Hepatocyte (in vitro differentiated cells): Measurements from ENCODE around the gene FAM120B. TPM values are rescaled to one million over a fixed set of nuclear protein-coding genes. Genes with fewer than 3 reads are reported as not detected.
A peak's percentile ranks its signal among the peaks of the same experiment; 100 is the strongest.

Source experiments
- DNase-seq: peaks from one replicate; pipeline ENCODE4 v3.0.0-alpha.2; 2016; ENCODE audit warnings: low spot score
- H2AFZ ChIP-seq: fragments of 200-600 bp; sonication (generic); 2 replicates; pipeline ENCODE4 v1.6.0; 2016; ENCODE audit warnings: antibody characterized with exemption, mild to moderate bottlenecking
- H3K27ac ChIP-seq: fragments of 200-600 bp; sonication (generic); 2 replicates; pipeline ENCODE4 v1.5.1; 2016; ENCODE audit warnings: mild to moderate bottlenecking
- H3K27me3 ChIP-seq: fragments of 200-600 bp; sonication (generic); 2 replicates; pipeline ENCODE4 v1.6.1; 2016
- H3K36me3 ChIP-seq: fragments of 200-600 bp; sonication (generic); replicated peaks from 2 replicates; pipeline ENCODE4 v1.5.1; 2016; ENCODE audit warnings: low read depth; ENCODE audit not compliant: insufficient read depth
- H3K4me1 ChIP-seq: fragments of 200-600 bp; sonication (generic); 2 replicates; pipeline ENCODE4 v1.5.1; 2016; ENCODE audit warnings: mild to moderate bottlenecking, moderate library complexity; ENCODE audit not compliant: insufficient read depth
- H3K4me2 ChIP-seq: fragments of 200-600 bp; sonication (generic); 2 replicates; pipeline ENCODE4 v1.6.0; 2016
- H3K4me3 ChIP-seq: fragments of 200-600 bp; sonication (generic); 2 replicates; pipeline ENCODE4 v1.5.1; 2016; ENCODE audit warnings: mild to moderate bottlenecking
- H3K79me2 ChIP-seq: fragments of 200-600 bp; sonication (generic); 2 replicates; pipeline ENCODE4 v1.6.0; 2017; ENCODE audit warnings: mild to moderate bottlenecking
- H3K9me2 ChIP-seq: fragments of 200-600 bp; sonication (generic); replicated peaks from 2 replicates; pipeline ENCODE4 v1.6.0; 2017; ENCODE audit warnings: mild to moderate bottlenecking; ENCODE audit not compliant: insufficient read depth
- H3K9me3 ChIP-seq: fragments of 200-600 bp; sonication (generic); 2 replicates; pipeline ENCODE4 v1.5.1; 2016; ENCODE audit warnings: low read depth, mild to moderate bottlenecking
- H4K20me1 ChIP-seq: fragments of 200-600 bp; sonication (generic); 2 replicates; pipeline ENCODE4 v1.6.0; 2016; ENCODE audit warnings: mild to moderate bottlenecking; ENCODE audit not compliant: insufficient read depth, poor library complexity, severe bottlenecking
- CTCF ChIP-seq: fragments of 200-600 bp; sonication (generic); IDR thresholded peaks from 2 replicates; pipeline ENCODE4 v1.5.1; 2016; ENCODE audit warnings: antibody characterized with exemption, mild to moderate bottlenecking; ENCODE audit not compliant: poor library complexity
- EZH2 ChIP-seq: fragments of 200-600 bp; sonication (generic); IDR thresholded peaks from 2 replicates; pipeline ENCODE4 v1.6.1; 2016; ENCODE audit warnings: antibody characterized with exemption, mild to moderate bottlenecking, borderline replicate concordance
- EZH2phosphoT487 ChIP-seq: fragments of 200-600 bp; sonication (generic); IDR thresholded peaks from one replicate; pipeline ENCODE4 v1.6.1; 2018; ENCODE audit warnings: antibody characterized with exemption, mild to moderate bottlenecking, low read depth, moderate library complexity; ENCODE audit not compliant: unreplicated experiment, severe bottlenecking
- WGBS: methylation state at CpG from one replicate; pipeline ENCODE4 v1.1.6; 2016; ENCODE audit warnings: low lambda C conversion rate; ENCODE audit errors: missing lambda C conversion rate; 5-methylcytosine and 5-hydroxymethylcytosine counted together
- polyA plus RNA-seq: library from polyadenylated mRNA; unstranded; fragments of >200 nt; fragmentation: Nextera tagmentation; extraction: Ambion mirVana; gene quantifications from 2 replicates; pipeline ENCODE4 v1.2.1, GENCODE V29; 2016
- total RNA-seq: library from RNA; depleted of rRNA; stranded (reverse); fragments of >200 nt; gene quantifications from 2 replicates; pipeline ENCODE4 v1.2.3, GENCODE V29; 2014

Gene FAM120B
- total and polyA plus RNA-seq, 2 experiments from 2014 or later = 16.0 to 25.8 TPM

DNA sequence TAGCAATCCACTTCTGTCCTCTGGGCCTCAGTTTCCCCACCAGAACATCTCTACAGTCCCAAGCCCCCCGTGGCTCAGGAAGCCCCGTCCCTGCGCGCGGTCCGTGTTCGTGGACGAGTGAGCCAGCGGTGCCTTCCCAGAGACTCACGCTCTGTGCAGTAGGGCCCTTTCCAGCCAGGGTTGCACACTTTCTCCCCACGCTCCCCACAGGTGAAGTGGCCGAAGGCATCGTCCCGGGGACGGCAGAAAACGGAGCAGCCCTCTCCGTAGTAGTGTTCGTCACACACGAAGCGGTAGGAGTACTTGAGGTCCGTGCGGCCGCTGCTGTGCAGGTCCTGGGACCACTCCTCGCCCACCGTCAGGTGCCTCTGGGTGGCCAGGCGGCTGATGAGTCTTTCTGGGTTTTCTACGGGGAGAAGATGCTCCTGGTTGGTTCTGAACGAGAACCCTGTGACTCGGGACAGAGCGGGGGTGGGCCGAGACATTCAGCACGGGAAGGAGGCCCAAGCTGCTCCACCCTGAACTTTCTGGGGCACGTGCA, 18.4 kb upstream of the FAM120B start:
- Histone ChIP-seq H3K4me1 (peaks cover 38% of the 10 kb centered on the region), H3K4me3 (no peak overlapping the region), H2AFZ (no peak overlapping the region), H3K4me2 (peak overlapping the region; percentile 92), H3K9me3 (no peaks in the 10 kb centered on the region), H4K20me1 (no peaks in the 10 kb centered on the region), H3K27ac (no peak overlapping the region), H3K9me2 (no peaks in the 10 kb centered on the region), H3K27me3 (peaks cover 69% of the 10 kb centered on the region), H3K36me3 (no peaks in the 10 kb centered on the region), H3K79me2 (no peaks in the 10 kb centered on the region)
- 65% methylated on average over 33 of the region's 33 CpGs for WGBS
- TF ChIP-seq CTCF (no peak), EZH2phosphoT487 (no peak)
- no peak for DNase-seq

DNA sequence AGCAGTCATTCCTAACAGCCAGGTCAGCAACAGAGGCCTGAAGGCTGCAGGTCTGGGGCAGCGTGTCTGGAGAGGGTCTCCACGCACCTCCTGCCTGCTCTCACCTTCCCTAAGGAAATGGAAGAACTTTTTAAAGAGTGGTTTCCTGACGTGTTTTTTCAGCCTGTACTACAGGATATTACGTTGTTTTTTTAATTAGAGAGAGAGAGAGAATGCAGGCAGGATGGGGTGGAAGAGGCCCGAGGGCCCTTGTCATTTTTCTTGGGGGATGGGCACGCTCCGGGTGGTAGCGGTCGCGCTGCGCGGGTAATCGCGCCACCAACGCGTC, 17.7 kb upstream of the FAM120B start:
- no peak overlapping the region for H3K4me3 ChIP-seq
- H2AFZ ChIP-seq = no peak overlapping the region
- H3K9me2 ChIP-seq = no peaks in the 10 kb centered on the region
- peaks cover 76% of the 10 kb centered on the region for H3K27me3 ChIP-seq
- no peaks in the 10 kb centered on the region for H3K36me3 ChIP-seq
- no peak for DNase-seq
- no peaks in the 10 kb centered on the region for H3K79me2 ChIP-seq
- H3K4me2 ChIP-seq = peak overlapping the region; percentile 92
- H3K9me3 ChIP-seq = no peaks in the 10 kb centered on the region
- 10% methylated on average over 15 of the region's 16 CpGs for WGBS
- H3K27ac ChIP-seq = no peak overlapping the region
- TF ChIP-seq EZH2 = peak; percentile 75
- no peak for TF ChIP-seq EZH2phosphoT487
- TF ChIP-seq CTCF = no peak
- H4K20me1 ChIP-seq = no peaks in the 10 kb centered on the region
- H3K4me1 ChIP-seq = peaks cover 38% of the 10 kb centered on the region

- Histone ChIP-seq H3K27ac (no peak overlapping the region), H3K4me1 (peaks cover 38% of the 10 kb centered on the region), H3K9me2 (no peaks in the 10 kb centered on the region), H3K79me2 (no peaks in the 10 kb centered on the region), H2AFZ (peak overlapping the region; percentile 31), H3K36me3 (no peaks in the 10 kb centered on the region), H4K20me1 (no peaks in the 10 kb centered on the region), H3K27me3 (peaks cover 81% of the 10 kb centered on the region), H3K9me3 (no peaks in the 10 kb centered on the region), H3K4me3 (peak overlapping the region; percentile 30), H3K4me2 (peak overlapping the region; percentile 92)
- no peak for DNase-seq
- 1% methylated on average over 62 of the region's 85 CpGs for WGBS
- no peak for TF ChIP-seq CTCF
Observed at GRCh38 chr6:170289180-170289931, 17.2 kb upstream of the FAM120B start.
